ENCODE results near the gene C11orf91.
"Not testable (repeated sequence)": the region's sequence is repeated elsewhere in the genome, so short reads cannot be mapped to it uniquely, and the experiment has no call there.

Gene C11orf91

GRCh38 chr11:33684003-33684706, 16.5 kb downstream of the C11orf91 start:
- Histone ChIP-seq H3K9me3 (no peaks in the 10 kb centered on the region), H3K36me3 (no peaks in the 10 kb centered on the region), H3K27me3 (peaks cover 36% of the 10 kb centered on the region), H3K4me3 (ENCODE audit: low read depth in 1 of 2, low read length in 1 of 2) (no peak overlapping the region), H3K4me1 (ENCODE audit: control insufficient read depth in 1 of 2, insufficient read depth in 1 of 2, low read depth in 1 of 2, low read length in 1 of 2) (peaks cover 0 to 7% of the 10 kb centered on the region in 2 experiments), H3K27ac (no peak overlapping the region)
- no peak for TF ChIP-seq CTCF (IDR thresholded peaks at IDR 0.05)

GRCh38 chr11:33682446-33682845, 18.2 kb downstream of the C11orf91 start:
- no peak overlapping the region for H3K27ac ChIP-seq
- no peaks in the 10 kb centered on the region for H3K9me3 ChIP-seq
- no peak for TF ChIP-seq CTCF (IDR thresholded peaks at IDR 0.05)
- H3K36me3 ChIP-seq: no peaks in the 10 kb centered on the region
- H3K27me3 ChIP-seq: peaks cover 47% of the 10 kb centered on the region
- no peaks in the 10 kb centered on the region for H3K4me1 ChIP-seq (ENCODE audit: control insufficient read depth in 1 of 2, insufficient read depth in 1 of 2, low read depth in 1 of 2, low read length in 1 of 2)
- no peak overlapping the region for H3K4me3 ChIP-seq (ENCODE audit: low read depth in 1 of 2, low read length in 1 of 2)

- Histone ChIP-seq H3K36me3 (no peaks in the 10 kb centered on the region), H3K27me3 (peaks cover 47% of the 10 kb centered on the region), H3K4me1 (ENCODE audit: control insufficient read depth in 1 of 2, insufficient read depth in 1 of 2, low read depth in 1 of 2, low read length in 1 of 2) (no peaks in the 10 kb centered on the region), H3K4me3 (ENCODE audit: low read depth in 1 of 2, low read length in 1 of 2) (no peak overlapping the region), H3K9me3 (no peaks in the 10 kb centered on the region), H3K27ac (no peak overlapping the region)
- TF ChIP-seq CTCF (IDR thresholded peaks at IDR 0.05): no peak
These were observed 18.6 kb downstream of the C11orf91 start for GRCh38 chr11:33682019-33682418.

- H3K27me3 ChIP-seq: peaks cover 47% of the 10 kb centered on the region
- H3K9me3 ChIP-seq; H3K36me3 ChIP-seq; H3K4me1 ChIP-seq (ENCODE audit: control insufficient read depth in 1 of 2, insufficient read depth in 1 of 2, low read depth in 1 of 2, low read length in 1 of 2); H3K4me3 ChIP-seq (ENCODE audit: low read depth in 1 of 2, low read length in 1 of 2); H3K27ac ChIP-seq: not testable (repeated sequence)
These were observed 22.0 kb downstream of the C11orf91 start for GRCh38 chr11:33678616-33679015.

- Histone ChIP-seq H3K27ac (no peak overlapping the region), H3K36me3 (no peaks in the 10 kb centered on the region), H3K4me1 (ENCODE audit: control insufficient read depth in 1 of 2, insufficient read depth in 1 of 2, low read depth in 1 of 2, low read length in 1 of 2) (no peaks in the 10 kb centered on the region), H3K27me3 (peaks cover 38% of the 10 kb centered on the region), H3K4me3 (ENCODE audit: low read depth in 1 of 2, low read length in 1 of 2) (no peak overlapping the region), H3K9me3 (no peaks in the 10 kb centered on the region)
- no peak for TF ChIP-seq CTCF (IDR thresholded peaks at IDR 0.05)
These were observed 26.4 kb downstream of the C11orf91 start for GRCh38 chr11:33674035-33674814.

- Histone ChIP-seq H3K4me3 (ENCODE audit: low read depth in 1 of 2, low read length in 1 of 2) (no peak overlapping the region), H3K36me3 (no peaks in the 10 kb centered on the region), H3K9me3 (no peaks in the 10 kb centered on the region), H3K27ac (no peak overlapping the region), H3K4me1 (ENCODE audit: control insufficient read depth in 1 of 2, insufficient read depth in 1 of 2, low read depth in 1 of 2, low read length in 1 of 2) (no peaks in the 10 kb centered on the region), H3K27me3 (peaks cover 29% of the 10 kb centered on the region)
- TF ChIP-seq CTCF (IDR thresholded peaks at IDR 0.05): no peak
These were observed 28.4 kb downstream of the C11orf91 start for GRCh38 chr11:33672273-33672672.
